H9 (cell line): ENCODE results near the gene GPR153. TPM values are rescaled to one million over a fixed set of nuclear protein-coding genes. Genes with fewer than 3 reads are reported as not detected.

Experiments
- DNase-seq: peaks from one replicate; pipeline ENCODE4 v3.0.0-alpha.2; 2017
- H2AFZ ChIP-seq: one replicate; pipeline ENCODE4 v1.6.1; 2013; ENCODE audit warnings: mild to moderate bottlenecking, low read length, control low read depth, moderate library complexity
- H2AK5ac ChIP-seq: 2 replicates; pipeline ENCODE4 v1.6.1; 2013; ENCODE audit warnings: low read length, control low read depth, mixed read lengths; ENCODE audit not compliant: insufficient read length
- H2BK120ac ChIP-seq: one replicate; pipeline ENCODE4 v1.6.1; 2013; ENCODE audit warnings: low read depth, mild to moderate bottlenecking, low read length, control low read depth, inconsistent platforms; ENCODE audit not compliant: poor library complexity, severe bottlenecking
- H2BK12ac ChIP-seq: 2 replicates; pipeline ENCODE4 v1.6.1; 2013; ENCODE audit warnings: low read length, control low read depth, mixed read lengths, low read depth; ENCODE audit not compliant: insufficient read length
- H2BK15ac ChIP-seq: 2 replicates; pipeline ENCODE4 v1.6.1; 2013; ENCODE audit warnings: low read depth, low read length, control low read depth
- H2BK20ac ChIP-seq: one replicate; pipeline ENCODE4 v1.6.1; 2013; ENCODE audit warnings: low read depth, mild to moderate bottlenecking, low read length, control low read depth, inconsistent platforms; ENCODE audit not compliant: poor library complexity, severe bottlenecking
- H2BK5ac ChIP-seq: 2 replicates; pipeline ENCODE4 v1.6.1; 2013; ENCODE audit warnings: low read length, control low read depth, mixed read lengths; ENCODE audit not compliant: insufficient read length
- H3K14ac ChIP-seq: 2 replicates; pipeline ENCODE4 v1.6.1; 2013; ENCODE audit warnings: low read length, control low read depth; ENCODE audit not compliant: insufficient read depth
- H3K18ac ChIP-seq: 2 replicates; pipeline ENCODE4 v1.6.1; 2013; ENCODE audit warnings: low read depth, mild to moderate bottlenecking, mixed read lengths, low read length, control low read depth; ENCODE audit not compliant: insufficient read length
- H3K23ac ChIP-seq: 2 replicates; pipeline ENCODE4 v1.6.1; 2013; ENCODE audit warnings: low read length, control low read depth, mixed read lengths, low read depth; ENCODE audit not compliant: insufficient read length
- H3K23me2 ChIP-seq: 2 replicates; pipeline ENCODE4 v1.6.1; 2013; ENCODE audit warnings: low read depth, mild to moderate bottlenecking, mixed read lengths, low read length, control low read depth; ENCODE audit not compliant: insufficient read length, poor library complexity, severe bottlenecking
- H3K27ac ChIP-seq: 2 replicates; pipeline ENCODE4 v1.5.1; 2013; ENCODE audit warnings: low read length, control low read depth, mixed read lengths, low read depth; ENCODE audit not compliant: insufficient read length
- H3K27me3 ChIP-seq: 2 replicates; pipeline ENCODE4 v1.6.1; 2013; ENCODE audit warnings: low read length, control low read depth, inconsistent platforms; ENCODE audit not compliant: insufficient read depth
- H3K4ac ChIP-seq: 2 replicates; pipeline ENCODE4 v1.6.1; 2013; ENCODE audit warnings: low read depth, mild to moderate bottlenecking, control low read depth, inconsistent platforms, low read length, moderate library complexity
- H3K4me1 ChIP-seq: 2 replicates; pipeline ENCODE4 v1.6.1; 2013; ENCODE audit warnings: low read length, control low read depth, inconsistent platforms; ENCODE audit not compliant: insufficient read depth
- H3K4me2 ChIP-seq: 2 replicates; pipeline ENCODE4 v1.6.1; 2013; ENCODE audit warnings: low read length, control low read depth, mixed read lengths; ENCODE audit not compliant: insufficient read length, insufficient read depth
- H3K56ac ChIP-seq: 2 replicates; pipeline ENCODE4 v1.6.1; 2013; ENCODE audit warnings: low read depth, mild to moderate bottlenecking, mixed read lengths, low read length, control low read depth; ENCODE audit not compliant: insufficient read length
- H3K79me1 ChIP-seq: 2 replicates; pipeline ENCODE4 v1.6.1; 2013; ENCODE audit warnings: low read depth, mild to moderate bottlenecking, moderate library complexity, low read length, control low read depth, inconsistent platforms; ENCODE audit not compliant: insufficient read depth, poor library complexity, severe bottlenecking
- H3K79me2 ChIP-seq: 2 replicates; pipeline ENCODE4 v1.6.1; 2013; ENCODE audit warnings: low read length, control low read depth, inconsistent platforms; ENCODE audit not compliant: insufficient read depth
- H3K9ac ChIP-seq: 2 replicates; pipeline ENCODE4 v1.6.1; 2013; ENCODE audit warnings: low read length, control low read depth, mixed read lengths; ENCODE audit not compliant: insufficient read length; ENCODE audit errors: extremely low read depth
- H3K9me3 ChIP-seq: one replicate; pipeline ENCODE4 v1.6.1; 2013; ENCODE audit warnings: low read depth, low read length, inconsistent platforms; ENCODE audit not compliant: control insufficient read depth
- H3T11ph ChIP-seq: one replicate; pipeline ENCODE4 v1.6.1; 2013; ENCODE audit warnings: mild to moderate bottlenecking, low read length, control low read depth, inconsistent platforms
- H4K20me1 ChIP-seq: one replicate; pipeline ENCODE4 v1.6.1; 2013; ENCODE audit not compliant: control insufficient read depth, insufficient read length, insufficient read depth
- H4K5ac ChIP-seq: 2 replicates; pipeline ENCODE4 v1.6.1; 2013; ENCODE audit warnings: low read depth, mild to moderate bottlenecking, mixed read lengths, low read length, control low read depth; ENCODE audit not compliant: insufficient read length
- H4K8ac ChIP-seq: replicated peaks from 2 replicates; pipeline ENCODE4 v1.6.1; 2013; ENCODE audit warnings: low read length, control low read depth, mixed read lengths, low read depth; ENCODE audit not compliant: insufficient read length
- H4K91ac ChIP-seq: 2 replicates; pipeline ENCODE4 v1.6.1; 2013; ENCODE audit warnings: low read depth, mild to moderate bottlenecking, moderate library complexity, mixed read lengths, low read length, control low read depth; ENCODE audit not compliant: insufficient read length
- H3K27ac Mint-ChIP-seq, 3 experiments: 2 replicates in 2 of 3; 3 replicates in 1 of 3; pipeline ENCODE4 v1.8.0; 2020 to 2021; ENCODE audit warnings: mixed read lengths in 3 of 3, mild to moderate bottlenecking in 1 of 3, moderate library complexity in 1 of 3
- H3K27me3 Mint-ChIP-seq: 2 replicates; pipeline ENCODE4 v1.8.0; 2021; ENCODE audit warnings: low read depth, mild to moderate bottlenecking, moderate library complexity, mixed read lengths
- H3K36me3 Mint-ChIP-seq, 3 experiments: 2 replicates in 2 of 3; 3 replicates in 1 of 3; pipeline ENCODE4 v1.8.0; 2020 to 2021; ENCODE audit warnings: low read depth in 3 of 3, mixed read lengths in 3 of 3; ENCODE audit not compliant: insufficient read depth in 1 of 3
- H3K4me1 Mint-ChIP-seq, 2 experiments: 2 replicates each; pipeline ENCODE4 v1.8.0; 2020; ENCODE audit warnings: mixed read lengths in 2 of 2
- H3K4me3 Mint-ChIP-seq, 2 experiments: 2 replicates in 1 of 2; 3 replicates in 1 of 2; pipeline ENCODE4 v1.8.0; 2020 to 2021; ENCODE audit warnings: mild to moderate bottlenecking in 2 of 2, mixed read lengths in 2 of 2, moderate library complexity in 1 of 2
- H3K9me3 Mint-ChIP-seq, 2 experiments: 2 replicates in 1 of 2; 3 replicates in 1 of 2; pipeline ENCODE4 v1.8.0; 2020; ENCODE audit warnings: mild to moderate bottlenecking in 2 of 2, mixed read lengths in 2 of 2, moderate library complexity in 1 of 2
- CTCF ChIP-seq: fragments of 200-600 bp; sonication (generic); conservative IDR thresholded peaks from 3 replicates; pipeline ENCODE4 v1.8.0; 2021; ENCODE audit warnings: antibody characterized with exemption, mild to moderate bottlenecking
- WGBS: extraction: QIAGEN DNeasy Blood & Tissue Kit; methylation state at CpG from one replicate; pipeline ENCODE4 v1.1.7; 2013; ENCODE audit warnings: missing lambda C conversion rate, low lambda C conversion rate, mixed read lengths; ENCODE audit not compliant: insufficient read length; ENCODE audit errors: extremely low coverage; 5-methylcytosine and 5-hydroxymethylcytosine counted together
- total RNA-seq: library from RNA; stranded (reverse); gene quantifications from 2 replicates; pipeline ENCODE4 v1.2.1, GENCODE V29; 2021

GPR153 gene
- total RNA-seq, 1 experiment from 2014 or later: 8.9 TPM

GRCh38 chr1:6266641-6267040, 5.7 kb upstream of the GPR153 start:
- Histone ChIP-seq H2BK20ac (no peak overlapping the region), H4K5ac (no peak overlapping the region), H3K23me2 (no peaks in the 10 kb centered on the region), H3K56ac (no peak overlapping the region), H3K9ac (no peak overlapping the region), H2BK15ac (no peak overlapping the region), H3T11ph (no peak overlapping the region), H4K8ac (no peak overlapping the region), H3K14ac (no peak overlapping the region), H2BK120ac (no peak overlapping the region), H3K27ac (no peak overlapping the region), H3K4me1 (no peaks in the 10 kb centered on the region), H2AFZ (no peak overlapping the region), H3K9me3 (no peaks in the 10 kb centered on the region), H3K18ac (no peak overlapping the region), H2AK5ac (no peak overlapping the region), H3K27me3 (no peaks in the 10 kb centered on the region; the same call in 1 of the 2 replicates), H4K20me1 (no peaks in the 10 kb centered on the region), H2BK12ac (no peak overlapping the region), H2BK5ac (no peak overlapping the region), H3K79me1 (no peaks in the 10 kb centered on the region), H3K79me2 (no peaks in the 10 kb centered on the region), H4K91ac (no peak overlapping the region), H3K23ac (no peak overlapping the region), H3K4ac (no peak overlapping the region), H3K4me2 (no peak overlapping the region)
- H3K27ac Mint-ChIP-seq: peak overlapping the region in 2 of 3 experiments; percentile 28 to 80; a peak in 2 of 7 replicates
- H3K4me3 Mint-ChIP-seq: no peak overlapping the region
- DNase-seq: no peak
- H3K27me3 Mint-ChIP-seq: peaks cover 12% of the 10 kb centered on the region
- no peak for TF ChIP-seq CTCF
- peaks cover 0 to 4% (median 0%) of the 10 kb centered on the region in 3 experiments; a peak in 1 of 7 replicates for H3K36me3 Mint-ChIP-seq
- H3K4me1 Mint-ChIP-seq: peaks cover 4 to 11% of the 10 kb centered on the region in 2 experiments
- no CpG with 5 or more reads among the region's 11 CpGs for WGBS
- no peaks in the 10 kb centered on the region for H3K9me3 Mint-ChIP-seq
